ENCODE results near the gene CLDN5. TPM values are rescaled to one million over a fixed set of nuclear protein-coding genes. Genes with fewer than 3 reads are reported as not detected.

Gene CLDN5
- total RNA-seq, 1 donor from 2014 or later: 3.8 TPM

GRCh38 chr22:19505735-19506126 is 18.5 kb downstream of the CLDN5 start:
- intact Hi-C loops (cut with micrococcal nuclease): no loop called here

DNA sequence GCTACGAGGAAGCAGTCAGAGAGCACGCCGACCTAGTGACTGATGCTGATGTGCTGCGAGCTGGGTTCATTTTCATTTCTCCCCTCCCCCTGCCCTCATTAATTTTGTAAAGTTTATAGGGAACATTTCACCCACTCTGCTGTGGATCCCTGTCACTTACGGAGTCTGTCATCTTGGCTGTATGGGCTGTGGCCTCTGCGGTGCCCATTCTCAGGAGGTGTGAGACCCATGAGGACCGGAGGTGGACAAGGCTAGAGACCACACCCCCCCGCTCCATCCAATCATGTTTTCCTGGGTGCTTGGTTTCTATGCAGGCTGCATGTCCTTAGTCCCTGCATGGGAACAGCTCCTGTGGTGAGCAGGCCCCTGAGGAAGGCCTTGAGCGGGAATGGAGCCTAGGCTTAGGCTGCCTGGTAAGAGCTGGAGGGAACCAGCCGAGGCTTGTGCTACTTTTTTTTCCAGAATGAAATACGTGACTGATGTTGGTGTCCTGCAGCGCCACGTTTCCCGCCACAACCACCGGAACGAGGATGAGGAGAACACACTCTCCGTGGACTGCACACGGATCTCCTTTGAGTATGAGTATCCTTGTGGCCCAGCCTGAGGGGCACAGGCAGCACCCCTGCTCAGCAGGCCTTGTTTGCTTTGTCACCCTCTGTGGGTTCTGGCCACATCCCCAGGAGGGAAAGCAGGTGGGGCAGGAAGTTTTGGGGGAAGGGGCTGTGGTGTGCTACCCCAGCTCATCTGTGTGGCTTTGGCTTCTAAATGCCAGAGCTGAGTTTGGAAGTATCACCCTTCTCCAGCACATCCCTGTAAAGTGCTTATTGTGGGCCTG is 19.1 kb downstream of the CLDN5 start:
- intact Hi-C loops (cut with micrococcal nuclease): no loop called here

- intact Hi-C loops (cut with micrococcal nuclease): no loop called here
Observed at GRCh38 chr22:19503869-19504268, 20.3 kb downstream of the CLDN5 start.

DNA sequence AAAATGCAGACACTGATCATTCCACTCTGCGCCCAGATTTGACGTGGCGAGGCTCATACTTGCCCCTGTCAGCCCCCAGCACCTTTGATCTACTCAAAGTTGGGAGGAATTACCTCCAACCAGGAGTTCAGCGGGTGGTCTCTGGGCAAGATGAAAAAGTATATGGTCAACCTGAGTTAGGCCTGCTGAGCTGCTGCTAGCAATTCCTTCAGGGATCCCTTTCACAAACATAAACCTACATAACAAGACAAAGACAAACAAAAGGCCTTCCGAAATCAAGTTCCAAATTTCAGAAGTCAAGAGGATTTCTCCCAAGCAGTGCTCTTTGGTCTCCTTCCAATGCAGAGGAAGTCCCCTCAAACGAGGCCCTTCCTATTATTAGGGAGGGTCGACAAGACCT is 20.8 kb downstream of the CLDN5 start:
- intact Hi-C loops (cut with micrococcal nuclease): no loop called here

- intact Hi-C loops (cut with micrococcal nuclease): no loop called here
Observed at GRCh38 chr22:19501897-19502447, 22.2 kb downstream of the CLDN5 start.

DNA sequence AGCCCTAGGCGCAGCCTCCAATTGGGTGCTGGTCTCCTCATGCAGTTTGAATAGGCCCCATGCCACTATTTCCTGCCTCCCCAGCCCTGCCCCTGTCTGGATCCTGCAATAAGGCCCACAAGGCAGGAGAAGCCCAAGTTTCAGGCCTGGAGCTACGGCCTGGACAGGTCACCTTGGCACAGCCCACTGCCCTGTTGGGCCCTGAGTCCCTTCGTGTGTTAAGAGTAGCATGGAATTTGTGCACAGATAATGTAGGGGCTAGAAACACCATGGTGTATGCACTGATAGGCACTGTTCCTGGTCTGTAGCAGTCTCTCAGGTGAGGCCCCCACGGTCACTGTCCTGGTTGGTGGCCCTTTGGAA is 24.3 kb downstream of the CLDN5 start:
- intact Hi-C loops (cut with micrococcal nuclease): no loop called here

DNA sequence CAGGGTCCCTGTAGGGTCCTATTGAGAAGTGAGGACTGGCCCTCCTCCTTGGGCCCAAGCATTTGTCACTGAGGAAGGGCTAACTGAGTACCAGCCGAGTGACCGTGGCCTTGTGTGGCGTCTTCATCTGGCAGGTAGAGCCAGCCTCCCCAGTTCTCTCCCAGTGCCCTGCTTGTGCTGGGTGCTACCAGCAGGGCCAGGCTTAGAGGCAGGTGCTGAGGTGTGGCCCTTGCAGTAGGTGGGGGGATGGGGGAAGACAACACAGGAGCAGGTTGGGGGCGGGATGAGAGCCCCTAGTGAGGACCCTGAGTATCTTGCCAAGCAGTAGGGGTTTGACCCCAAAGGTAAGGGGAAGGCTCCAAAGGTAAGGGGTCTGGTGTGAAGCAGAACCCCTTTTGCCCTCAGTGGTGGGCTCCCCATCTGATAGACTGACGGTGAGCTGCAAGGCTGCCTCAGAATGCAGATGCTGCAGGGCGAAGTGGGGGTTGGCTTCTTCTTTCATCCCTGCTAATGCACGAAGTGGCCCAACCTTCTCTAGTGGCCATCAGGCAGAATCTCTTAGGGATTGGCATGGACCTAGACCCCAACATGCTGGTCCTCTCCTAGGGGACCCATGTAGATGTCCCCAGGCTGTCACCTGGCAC is 24.9 kb downstream of the CLDN5 start:
- intact Hi-C loops (cut with micrococcal nuclease): no loop called here

DNA sequence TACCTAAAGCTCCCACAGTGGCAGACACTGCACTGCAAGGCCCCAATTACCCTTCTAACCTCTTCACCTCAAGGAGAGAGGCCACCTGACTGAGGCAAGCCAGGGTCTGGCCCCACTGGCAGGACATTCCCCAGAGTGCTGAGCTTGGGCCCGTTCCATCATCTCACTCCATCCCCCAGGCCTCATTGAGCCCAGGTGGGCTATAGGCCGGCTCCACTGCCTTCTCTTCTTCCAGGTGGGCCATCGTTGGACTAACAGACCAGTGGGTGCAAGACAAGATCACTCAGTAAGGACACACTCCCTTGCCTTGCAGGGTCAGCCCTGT is 25.4 kb downstream of the CLDN5 start:
- intact Hi-C loops (cut with micrococcal nuclease): no loop called here

GRCh38 chr22:19498154-19498865 is 25.9 kb downstream of the CLDN5 start:
- intact Hi-C loops (cut with micrococcal nuclease): no loop called here

DNA sequence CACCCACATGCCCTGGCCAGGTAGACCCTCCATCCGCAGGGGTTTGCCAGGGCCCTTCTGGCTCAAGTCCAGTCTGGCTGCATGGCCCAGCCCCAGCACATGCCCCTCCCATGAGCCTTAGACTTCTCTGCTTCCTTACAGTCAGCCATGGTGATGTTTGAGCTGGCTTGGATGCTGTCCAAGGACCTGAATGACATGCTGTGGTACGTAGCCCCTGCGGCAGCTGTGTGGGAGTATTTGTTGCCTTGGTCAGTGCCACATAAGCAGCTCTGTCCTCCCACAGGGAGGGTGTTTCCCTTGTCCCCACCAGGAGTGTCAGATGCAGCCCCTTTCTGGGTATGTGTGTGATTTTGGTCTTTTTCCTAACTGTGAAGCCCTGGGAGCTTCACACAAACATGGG is 27.0 kb downstream of the CLDN5 start:
- intact Hi-C loops (cut with micrococcal nuclease): no loop called here

DNA sequence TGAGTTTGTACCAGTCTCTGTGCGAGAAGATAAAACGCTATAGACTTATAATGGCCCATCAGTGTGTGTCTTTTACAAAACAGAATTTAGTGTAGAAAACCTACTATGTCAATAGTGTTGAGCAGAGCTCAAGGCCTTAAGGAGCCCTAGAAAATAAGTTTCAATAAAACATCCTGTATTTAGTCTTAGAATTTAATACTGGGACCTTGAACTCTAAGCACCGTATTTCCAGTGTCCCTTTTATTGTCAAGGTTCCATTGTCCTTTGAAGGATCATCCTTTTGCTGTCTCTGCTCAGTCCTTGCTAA is 27.9 kb downstream of the CLDN5 start:
- intact Hi-C loops (cut with micrococcal nuclease): loop anchor here (1.0 kb wide), 1 partner anchor 134 kb away; no protein-coding TSS in a partner anchor

GRCh38 chr22:19495562-19496323 is 28.5 kb downstream of the CLDN5 start:
- intact Hi-C loops (cut with micrococcal nuclease): loop anchor here (1.0 kb wide), 1 partner anchor 135 kb away; no protein-coding TSS in a partner anchor

DNA sequence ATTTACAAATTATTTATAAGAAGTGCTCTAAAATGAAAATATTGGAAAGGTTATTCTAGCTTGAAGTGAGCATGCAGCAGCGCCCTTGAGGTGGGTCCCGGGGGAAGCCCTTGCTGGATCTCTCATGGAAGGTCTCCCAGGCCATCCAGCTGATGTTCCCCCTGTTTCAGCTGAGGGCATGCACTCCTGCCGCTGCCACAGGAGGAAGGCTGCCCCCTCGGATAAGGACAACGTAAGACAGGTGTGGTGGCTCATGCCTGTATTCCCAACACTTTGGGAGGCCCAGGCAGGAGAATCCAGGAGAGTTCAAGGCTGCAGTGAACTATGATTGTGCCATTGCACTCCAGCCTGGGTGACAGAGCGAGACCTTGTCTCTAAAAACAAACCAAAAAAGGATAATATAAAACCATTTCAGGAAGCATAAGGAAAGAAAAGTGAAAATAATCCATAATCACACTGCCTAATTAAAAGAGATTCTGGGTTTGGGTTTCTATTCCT is 29.5 kb downstream of the CLDN5 start:
- intact Hi-C loops (cut with micrococcal nuclease): no loop called here

- intact Hi-C loops (cut with micrococcal nuclease): no loop called here
Observed at GRCh38 chr22:19494001-19494560, 30.1 kb downstream of the CLDN5 start.

- intact Hi-C loops (cut with micrococcal nuclease): no loop called here
Observed at GRCh38 chr22:19492504-19493174, 31.6 kb downstream of the CLDN5 start.

- intact Hi-C loops (cut with micrococcal nuclease): no loop called here
Observed at GRCh38 chr22:19490628-19491230, 33.5 kb downstream of the CLDN5 start.

DNA sequence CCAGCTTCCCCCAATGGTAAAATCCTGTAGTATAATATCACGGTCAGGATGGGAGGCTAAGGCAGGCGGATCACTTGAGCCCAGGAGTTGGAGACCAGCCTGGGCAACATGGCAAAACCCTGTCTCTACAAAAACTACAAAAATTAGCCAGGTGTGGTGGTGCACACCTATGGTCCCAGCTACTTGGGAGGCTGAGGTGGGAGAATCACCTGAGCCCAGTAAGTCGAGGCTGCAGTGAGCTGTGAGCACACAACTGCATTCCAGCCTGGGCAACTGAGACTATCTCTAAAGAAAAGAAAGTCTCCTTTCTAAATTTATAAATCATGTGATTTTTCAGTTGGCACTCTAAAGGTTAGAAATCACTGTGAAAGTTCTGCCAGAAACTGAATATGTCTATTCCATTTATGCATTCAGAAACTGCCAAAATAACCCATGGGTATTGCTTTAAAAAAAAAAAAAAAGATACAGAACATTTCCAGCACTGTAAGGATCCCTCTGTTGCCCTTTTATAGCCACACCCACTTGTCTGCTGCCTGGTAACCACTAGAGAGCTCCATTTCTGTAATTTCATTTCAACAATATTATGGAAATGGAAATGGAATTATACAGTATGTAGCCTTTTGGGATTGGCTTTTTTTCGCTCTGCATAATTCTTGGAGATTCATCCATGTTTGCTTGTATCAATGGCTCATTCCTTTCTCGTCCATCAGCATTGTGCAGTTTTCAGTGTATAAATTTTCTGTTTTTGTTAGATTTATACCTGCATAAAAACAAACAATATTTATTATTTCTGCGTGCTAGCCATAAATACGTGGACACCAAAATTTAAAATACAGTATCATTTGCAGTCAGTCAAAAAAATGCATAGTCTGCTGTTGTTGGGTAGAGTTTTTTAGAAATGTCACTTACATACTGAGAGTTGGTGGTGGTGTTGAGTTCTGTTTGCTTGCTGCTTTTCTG is 35.0 kb downstream of the CLDN5 start:
- intact Hi-C loops (cut with micrococcal nuclease): no loop called here

DNA sequence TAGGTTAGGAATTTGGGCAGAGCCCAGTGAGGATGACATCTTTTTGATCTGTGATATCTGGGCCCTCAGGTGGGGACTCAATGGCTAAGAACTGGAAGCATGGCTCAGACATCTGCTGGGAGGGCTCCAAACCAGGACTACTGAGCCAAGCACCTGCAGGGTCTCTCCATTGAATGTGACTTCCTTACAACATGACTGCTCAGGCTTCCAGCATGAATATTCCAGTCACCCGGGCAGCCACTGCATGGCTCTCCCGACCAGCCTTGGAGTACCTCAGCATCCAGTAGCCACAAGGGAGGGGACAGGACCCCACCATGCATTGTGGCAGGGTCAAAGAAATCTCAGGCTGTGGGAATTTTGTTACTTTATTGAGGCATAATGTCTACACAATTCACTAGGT is 35.9 kb downstream of the CLDN5 start:
- intact Hi-C loops (cut with micrococcal nuclease): no loop called here
